ENCODE results near the gene CDKN2A. TPM values are rescaled to one million over a fixed set of nuclear protein-coding genes. Genes with fewer than 3 reads are reported as not detected.

Gene CDKN2A
- total and polyA plus RNA-seq, 4 donors: 0.23 to 0.76 (median 0.43) TPM

DNA sequence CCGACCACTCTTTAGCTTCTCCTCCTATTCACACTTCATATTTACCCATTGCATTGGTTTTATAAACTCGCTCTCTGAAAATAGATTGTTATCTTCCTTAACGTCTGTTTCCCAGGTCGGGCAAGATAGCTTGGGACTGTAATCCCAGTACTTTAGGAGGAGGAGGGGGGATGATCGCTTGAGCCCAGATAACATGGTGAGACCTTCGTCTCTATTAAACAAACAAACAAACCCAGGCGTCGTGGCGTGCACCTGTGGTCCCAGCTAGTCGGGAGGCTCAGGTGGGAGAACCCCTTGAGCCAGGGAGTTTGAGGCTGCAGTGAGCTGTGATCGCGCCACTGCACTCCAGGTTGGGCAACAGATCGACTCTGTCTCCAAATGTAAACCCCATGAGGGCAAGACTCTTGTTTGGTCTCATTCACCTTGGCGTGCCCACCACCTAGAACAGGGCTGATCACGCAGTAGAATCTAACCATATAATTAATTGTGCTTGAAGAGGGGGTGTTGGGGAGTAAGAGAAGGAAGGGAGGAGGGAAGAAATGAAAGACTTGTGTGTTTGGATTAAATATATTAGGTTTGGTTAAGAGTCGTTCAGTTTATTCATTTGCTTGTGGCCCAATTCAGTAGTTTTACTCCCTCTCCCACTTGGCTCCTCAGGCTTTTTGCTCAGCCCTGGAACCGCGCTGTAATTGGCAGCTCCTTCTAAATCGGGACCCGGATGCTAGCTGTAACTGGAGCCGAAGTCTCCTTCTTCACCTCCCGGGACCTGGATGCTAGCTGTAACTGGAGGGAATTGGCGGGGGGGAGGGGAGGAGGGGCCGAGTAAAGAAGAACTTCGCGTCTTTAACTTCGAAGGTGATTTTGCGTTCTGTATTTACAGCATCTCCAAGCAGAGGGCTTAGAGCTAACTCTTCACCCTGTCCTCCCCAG is 24.9 kb downstream of the CDKN2A start:
- no peak for DNase-seq (ENCODE audit: low spot score)
- Histone ChIP-seq H3K4me3 (ENCODE audit: low read depth in 1 of 3, low read length in 3 of 3) (no peak overlapping the region), H3K27me3 (ENCODE audit: control insufficient read depth in 4 of 4, insufficient read depth in 4 of 4, low read length in 3 of 4) (peaks cover 3 to 42% (median 24%) of the 10 kb centered on the region in 4 donors), H3K4me1 (ENCODE audit: control insufficient read depth in 4 of 4, insufficient read depth in 4 of 4, low read length in 3 of 4) (peaks cover 11 to 20% (median 13%) of the 10 kb centered on the region in 4 donors), H3K27ac (ENCODE audit: low read depth in 1 of 2, low read length in 2 of 2) (no peak overlapping the region), H3K9ac (ENCODE audit: low read depth in 1 of 2, low read length in 2 of 2) (no peak overlapping the region), H3K36me3 (ENCODE audit: control insufficient read depth in 4 of 4, insufficient read depth in 3 of 4, low read depth in 1 of 4, low read length in 3 of 4) (no peaks in the 10 kb centered on the region), H3K9me3 (ENCODE audit: control insufficient read depth in 4 of 4, low read length in 3 of 4) (peaks cover 0 to 18% (median 1%) of the 10 kb centered on the region in 4 donors)
- TF ChIP-seq RXRA (IDR thresholded peaks at IDR 0.05) (no peak), GABPA (IDR thresholded peaks at IDR 0.05 in 1 of 2, conservative IDR thresholded peaks at IDR 0.05 in 1 of 2) (no peak), SP1 (IDR thresholded peaks at IDR 0.05) (no peak)
- TF ChIP-seq, protein P1, sequence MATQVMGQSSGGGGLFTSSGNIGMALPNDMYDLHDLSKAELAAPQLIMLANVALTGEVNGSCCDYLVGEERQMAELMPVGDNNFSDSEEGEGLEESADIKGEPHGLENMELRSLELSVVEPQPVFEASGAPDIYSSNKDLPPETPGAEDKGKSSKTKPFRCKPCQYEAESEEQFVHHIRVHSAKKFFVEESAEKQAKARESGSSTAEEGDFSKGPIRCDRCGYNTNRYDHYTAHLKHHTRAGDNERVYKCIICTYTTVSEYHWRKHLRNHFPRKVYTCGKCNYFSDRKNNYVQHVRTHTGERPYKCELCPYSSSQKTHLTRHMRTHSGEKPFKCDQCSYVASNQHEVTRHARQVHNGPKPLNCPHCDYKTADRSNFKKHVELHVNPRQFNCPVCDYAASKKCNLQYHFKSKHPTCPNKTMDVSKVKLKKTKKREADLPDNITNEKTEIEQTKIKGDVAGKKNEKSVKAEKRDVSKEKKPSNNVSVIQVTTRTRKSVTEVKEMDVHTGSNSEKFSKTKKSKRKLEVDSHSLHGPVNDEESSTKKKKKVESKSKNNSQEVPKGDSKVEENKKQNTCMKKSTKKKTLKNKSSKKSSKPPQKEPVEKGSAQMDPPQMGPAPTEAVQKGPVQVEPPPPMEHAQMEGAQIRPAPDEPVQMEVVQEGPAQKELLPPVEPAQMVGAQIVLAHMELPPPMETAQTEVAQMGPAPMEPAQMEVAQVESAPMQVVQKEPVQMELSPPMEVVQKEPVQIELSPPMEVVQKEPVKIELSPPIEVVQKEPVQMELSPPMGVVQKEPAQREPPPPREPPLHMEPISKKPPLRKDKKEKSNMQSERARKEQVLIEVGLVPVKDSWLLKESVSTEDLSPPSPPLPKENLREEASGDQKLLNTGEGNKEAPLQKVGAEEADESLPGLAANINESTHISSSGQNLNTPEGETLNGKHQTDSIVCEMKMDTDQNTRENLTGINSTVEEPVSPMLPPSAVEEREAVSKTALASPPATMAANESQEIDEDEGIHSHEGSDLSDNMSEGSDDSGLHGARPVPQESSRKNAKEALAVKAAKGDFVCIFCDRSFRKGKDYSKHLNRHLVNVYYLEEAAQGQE (IDR thresholded peaks at IDR 0.05): no peak
- WGBS: 8% methylated on average over 28 of the region's 28 CpGs

DNA sequence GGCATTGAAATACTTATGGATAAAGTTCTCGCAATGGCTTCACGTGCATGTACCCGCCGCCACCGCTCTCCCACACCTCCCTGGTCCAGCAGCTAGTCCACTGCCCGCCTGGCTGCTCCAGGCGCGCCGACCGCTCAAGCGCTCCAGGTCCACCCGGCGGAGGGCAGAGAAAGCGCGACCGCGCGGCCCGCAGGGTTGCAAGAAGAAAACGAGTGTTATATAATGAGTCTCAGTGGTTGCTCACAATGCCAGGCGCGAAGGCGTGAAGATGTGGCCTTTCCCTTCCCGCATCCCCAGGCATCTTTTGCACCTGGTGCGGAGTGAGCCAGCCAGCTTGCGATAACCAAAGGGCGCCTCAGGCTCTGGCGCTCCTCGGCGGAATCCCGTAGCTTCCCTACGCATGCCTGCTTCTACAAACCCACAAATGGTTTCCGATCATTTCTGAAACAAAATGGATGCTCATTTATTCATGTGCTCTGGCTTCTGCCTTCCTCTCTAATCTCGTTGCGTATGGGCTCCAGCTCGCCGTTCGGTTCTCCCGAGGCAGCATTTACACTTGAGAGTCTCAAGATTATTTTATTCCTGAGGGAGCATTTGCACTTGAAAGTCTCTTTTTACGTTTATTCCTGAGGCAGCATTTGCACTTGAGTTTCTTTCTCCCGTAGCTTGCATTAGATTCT is 25.7 kb downstream of the CDKN2A start:
- TF ChIP-seq, protein P2, sequence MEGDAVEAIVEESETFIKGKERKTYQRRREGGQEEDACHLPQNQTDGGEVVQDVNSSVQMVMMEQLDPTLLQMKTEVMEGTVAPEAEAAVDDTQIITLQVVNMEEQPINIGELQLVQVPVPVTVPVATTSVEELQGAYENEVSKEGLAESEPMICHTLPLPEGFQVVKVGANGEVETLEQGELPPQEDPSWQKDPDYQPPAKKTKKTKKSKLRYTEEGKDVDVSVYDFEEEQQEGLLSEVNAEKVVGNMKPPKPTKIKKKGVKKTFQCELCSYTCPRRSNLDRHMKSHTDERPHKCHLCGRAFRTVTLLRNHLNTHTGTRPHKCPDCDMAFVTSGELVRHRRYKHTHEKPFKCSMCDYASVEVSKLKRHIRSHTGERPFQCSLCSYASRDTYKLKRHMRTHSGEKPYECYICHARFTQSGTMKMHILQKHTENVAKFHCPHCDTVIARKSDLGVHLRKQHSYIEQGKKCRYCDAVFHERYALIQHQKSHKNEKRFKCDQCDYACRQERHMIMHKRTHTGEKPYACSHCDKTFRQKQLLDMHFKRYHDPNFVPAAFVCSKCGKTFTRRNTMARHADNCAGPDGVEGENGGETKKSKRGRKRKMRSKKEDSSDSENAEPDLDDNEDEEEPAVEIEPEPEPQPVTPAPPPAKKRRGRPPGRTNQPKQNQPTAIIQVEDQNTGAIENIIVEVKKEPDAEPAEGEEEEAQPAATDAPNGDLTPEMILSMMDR (IDR thresholded peaks at IDR 0.05; ENCODE audit: low read depth, low read length, missing input control): no peak
- TF ChIP-seq FOXA1 (IDR thresholded peaks at IDR 0.05) (no peak), RXRA (IDR thresholded peaks at IDR 0.05) (no peak), TAF1 (conservative IDR thresholded peaks at IDR 0.05) (no peak), EGR1 (IDR thresholded peaks at IDR 0.05; ENCODE audit: low read depth in 2 of 2) (no peak), HNF4A (conservative IDR thresholded peaks at IDR 0.05) (no peak), GABPA (IDR thresholded peaks at IDR 0.05 in 1 of 2, conservative IDR thresholded peaks at IDR 0.05 in 1 of 2) (no peak), NR2F2 (IDR thresholded peaks at IDR 0.05) (no peak), HNF4G (IDR thresholded peaks at IDR 0.05) (no peak), FOXA2 (IDR thresholded peaks at IDR 0.05) (no peak), JUND (IDR thresholded peaks at IDR 0.05) (no peak)
- TF ChIP-seq, protein P1 (IDR thresholded peaks at IDR 0.05): no peak
- TF ChIP-seq, protein P3, sequence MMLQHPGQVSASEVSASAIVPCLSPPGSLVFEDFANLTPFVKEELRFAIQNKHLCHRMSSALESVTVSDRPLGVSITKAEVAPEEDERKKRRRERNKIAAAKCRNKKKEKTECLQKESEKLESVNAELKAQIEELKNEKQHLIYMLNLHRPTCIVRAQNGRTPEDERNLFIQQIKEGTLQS (IDR thresholded peaks at IDR 0.05): no peak
- TF ChIP-seq, protein P4, sequence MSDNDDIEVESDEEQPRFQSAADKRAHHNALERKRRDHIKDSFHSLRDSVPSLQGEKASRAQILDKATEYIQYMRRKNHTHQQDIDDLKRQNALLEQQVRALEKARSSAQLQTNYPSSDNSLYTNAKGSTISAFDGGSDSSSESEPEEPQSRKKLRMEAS (IDR thresholded peaks at IDR 0.05): no peak
- Histone ChIP-seq H3K4me1 (ENCODE audit: control insufficient read depth in 4 of 4, insufficient read depth in 4 of 4, low read length in 3 of 4) (peaks cover 11 to 19% (median 12%) of the 10 kb centered on the region in 4 donors), H3K9ac (ENCODE audit: low read depth in 1 of 2, low read length in 2 of 2) (no peak overlapping the region), H3K27me3 (ENCODE audit: control insufficient read depth in 4 of 4, insufficient read depth in 4 of 4, low read length in 3 of 4) (peaks cover 3 to 39% (median 22%) of the 10 kb centered on the region in 4 donors), H3K4me3 (ENCODE audit: low read depth in 1 of 3, low read length in 3 of 3) (no peak overlapping the region), H3K36me3 (ENCODE audit: control insufficient read depth in 4 of 4, insufficient read depth in 3 of 4, low read depth in 1 of 4, low read length in 3 of 4) (no peaks in the 10 kb centered on the region), H3K9me3 (ENCODE audit: control insufficient read depth in 4 of 4, low read length in 3 of 4) (peaks cover 0 to 18% (median 1%) of the 10 kb centered on the region in 4 donors), H3K27ac (ENCODE audit: low read depth in 1 of 2, low read length in 2 of 2) (no peak overlapping the region)
- DNase-seq (ENCODE audit: low spot score): no peak
- 11% methylated on average over 41 of the region's 41 CpGs for WGBS
